Progenitor cell of endocrine pancreas (in vitro differentiated cells): ENCODE results near the gene FAM186B. TPM values are rescaled to one million over a fixed set of nuclear protein-coding genes. Genes with fewer than 3 reads are reported as not detected.

ENCODE experiments used
- DNase-seq: peaks from one replicate; pipeline ENCODE4 v3.0.0; 2021; ENCODE audit warnings: low spot score; ENCODE audit not compliant: unreplicated experiment
- H3K27ac Mint-ChIP-seq: 2 replicates; pipeline ENCODE4 v1.8.0; 2021; ENCODE audit warnings: mild to moderate bottlenecking, moderate library complexity, mixed read lengths
- H3K27me3 Mint-ChIP-seq: 2 replicates; pipeline ENCODE4 v1.8.0; 2021; ENCODE audit warnings: mixed read lengths
- H3K36me3 Mint-ChIP-seq: 2 replicates; pipeline ENCODE4 v1.8.0; 2022; ENCODE audit warnings: mixed read lengths; ENCODE audit not compliant: insufficient read depth
- H3K4me1 Mint-ChIP-seq: 2 replicates; pipeline ENCODE4 v1.8.0; 2021; ENCODE audit warnings: low read depth, mixed read lengths
- H3K4me3 Mint-ChIP-seq: 2 replicates; pipeline ENCODE4 v1.8.0; 2021; ENCODE audit warnings: low read depth, mild to moderate bottlenecking, moderate library complexity, mixed read lengths
- H3K9me3 Mint-ChIP-seq: 2 replicates; pipeline ENCODE4 v1.8.0; 2021; ENCODE audit warnings: low read depth, mixed read lengths
- CTCF ChIP-seq: fragments of 200-600 bp; sonication (generic); IDR thresholded peaks from one replicate; pipeline ENCODE4 v1.5.0; 2021; ENCODE audit warnings: antibody characterized with exemption, mild to moderate bottlenecking; ENCODE audit not compliant: unreplicated experiment
- total RNA-seq: library from RNA; stranded (reverse); gene quantifications from 2 replicates; pipeline ENCODE4 v1.2.1, GENCODE V29; 2021

FAM186B gene
- total RNA-seq, 1 donor from 2014 or later: 0.24 TPM

GRCh38 chr12:49541911-49542505 is 63.4 kb downstream of the FAM186B start:
- Mint-ChIP-seq H3K9me3 (no peaks in the 10 kb centered on the region), H3K36me3 (peaks cover 16% of the 10 kb centered on the region), H3K27ac (no peak overlapping the region), H3K27me3 (peaks cover 67% of the 10 kb centered on the region), H3K4me1 (peaks cover 14% of the 10 kb centered on the region), H3K4me3 (no peak overlapping the region)
- no peak for DNase-seq
- TF ChIP-seq CTCF: no peak

DNA sequence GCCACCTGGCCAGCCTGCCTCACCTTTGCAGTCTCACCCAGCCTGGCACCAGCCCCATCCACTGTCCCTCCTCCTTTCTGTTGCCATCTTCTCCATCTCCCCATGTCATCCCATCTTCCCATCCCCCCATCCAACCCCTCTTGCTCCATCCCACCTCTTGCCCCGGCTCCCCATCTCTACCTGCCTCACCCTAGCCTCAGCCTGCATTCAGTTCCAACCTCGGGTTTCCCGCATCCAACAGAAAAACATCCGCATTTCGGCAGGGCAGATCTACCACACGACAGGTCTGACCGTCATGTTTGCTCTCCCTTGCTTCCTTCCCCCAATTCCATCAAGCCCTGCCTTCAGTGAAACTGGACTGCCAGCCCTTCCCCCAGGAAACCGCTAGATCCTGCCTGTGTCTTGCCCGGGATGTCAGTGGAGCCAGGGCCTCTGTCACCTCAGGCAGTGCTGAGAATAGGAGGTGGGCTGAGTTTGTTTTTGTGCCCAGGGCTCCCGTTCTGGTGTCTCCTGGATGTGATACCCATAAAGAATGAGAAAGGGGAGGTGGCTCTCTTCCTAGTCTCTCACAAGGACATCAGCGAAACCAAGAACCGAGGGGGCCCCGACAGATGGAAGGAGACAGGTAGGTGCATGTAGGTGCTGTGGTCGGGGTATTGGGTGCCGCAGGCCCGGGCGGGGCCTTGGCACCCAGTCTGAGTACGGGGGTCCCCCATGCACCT is 64.1 kb downstream of the FAM186B start:
- Mint-ChIP-seq H3K4me1 (peaks cover 19% of the 10 kb centered on the region), H3K4me3 (peak overlapping the region; percentile 40), H3K27me3 (peaks cover 71% of the 10 kb centered on the region)

DNA sequence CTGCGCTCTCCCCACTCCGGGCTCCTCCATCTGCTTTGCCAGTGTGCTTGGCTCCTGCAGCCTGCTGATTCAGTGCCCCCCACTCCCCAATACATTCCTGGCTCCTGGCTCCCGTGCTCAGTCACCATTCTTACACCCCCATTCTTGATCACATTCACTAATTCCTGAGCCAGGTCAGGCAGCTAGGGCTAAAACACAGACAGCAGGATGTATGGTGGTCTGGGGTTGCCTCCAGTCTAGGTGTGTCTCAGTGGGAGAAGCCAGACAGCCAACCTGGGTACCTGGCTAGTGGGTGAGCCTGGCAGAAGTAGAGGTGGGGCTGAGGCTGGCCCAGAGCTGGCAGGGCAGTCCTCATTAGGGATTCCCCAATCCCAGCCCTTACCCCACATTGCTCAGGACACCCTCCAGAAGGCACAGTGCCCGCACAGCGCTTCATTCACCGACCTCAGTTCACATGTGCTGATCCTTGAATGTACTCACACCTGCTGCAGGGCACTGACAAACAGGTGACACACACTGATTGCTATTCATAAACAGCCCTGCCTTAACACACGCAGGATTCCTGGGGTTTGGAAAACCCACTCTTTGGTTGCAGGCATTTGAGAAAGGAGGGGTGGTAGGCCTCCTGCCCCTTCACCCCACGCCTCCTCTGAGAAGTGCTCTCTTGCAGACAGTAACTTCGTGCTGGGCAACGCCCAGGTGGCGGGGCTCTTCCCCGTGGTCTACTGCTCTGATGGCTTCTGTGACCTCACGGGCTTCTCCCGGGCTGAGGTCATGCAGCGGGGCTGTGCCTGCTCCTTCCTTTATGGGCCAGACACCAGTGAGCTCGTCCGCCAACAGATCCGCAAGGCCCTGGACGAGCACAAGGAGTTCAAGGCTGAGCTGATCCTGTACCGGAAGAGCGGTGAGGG is 65.0 kb downstream of the FAM186B start:
- peaks cover 20% of the 10 kb centered on the region for H3K4me1 Mint-ChIP-seq
- DNase-seq: no peak
- no peaks in the 10 kb centered on the region for H3K9me3 Mint-ChIP-seq
- H3K27me3 Mint-ChIP-seq: peaks cover 71% of the 10 kb centered on the region
- H3K4me3 Mint-ChIP-seq: peak overlapping the region; percentile 69
- H3K27ac Mint-ChIP-seq: peak overlapping the region; percentile 5
- TF ChIP-seq CTCF: no peak
- peaks cover 15% of the 10 kb centered on the region for H3K36me3 Mint-ChIP-seq

More for the DNA sequence above, 64.1 kb downstream of the FAM186B start:
- Mint-ChIP-seq H3K9me3 (no peaks in the 10 kb centered on the region), H3K36me3 (peaks cover 16% of the 10 kb centered on the region), H3K27ac (no peak overlapping the region)
- DNase-seq: no peak
- TF ChIP-seq CTCF: no peak

- DNase-seq: no peak
- Mint-ChIP-seq H3K27me3 (peaks cover 69% of the 10 kb centered on the region), H3K36me3 (peaks cover 11% of the 10 kb centered on the region), H3K4me3 (peak overlapping the region; percentile 70), H3K27ac (no peak overlapping the region), H3K9me3 (no peaks in the 10 kb centered on the region), H3K4me1 (peaks cover 19% of the 10 kb centered on the region)
- no peak for TF ChIP-seq CTCF
Measured at GRCh38 chr12:49539406-49540228, 65.8 kb downstream of the FAM186B start.
